Suprapubic skin (tissue), 4 donors: ENCODE measurements around the gene PNPLA1.

Source experiments
- POLR2A ChIP-seq, 2 donors: fragments of 450-650 bp; IDR thresholded peaks; one replicate each; pipeline ENCODE4 v1.6.1; 2017; ENCODE audit warnings: antibody characterized with exemption in 2 of 2, mild to moderate bottlenecking in 2 of 2, moderate library complexity in 2 of 2
- POLR2AphosphoS5 ChIP-seq, 3 donors: sonication (generic); formaldehyde crosslinking; IDR thresholded peaks; one replicate each; pipeline ENCODE4 v1.6.1; 2017; ENCODE audit warnings: antibody characterized with exemption in 3 of 3
- TF ChIP-seq, protein P1 (sequence below), 2 donors: fragments of 200-600 bp in 1 of 2; fragments of 450-650 bp in 1 of 2; sonication (generic) in 1 of 2; IDR thresholded peaks; one replicate each; pipeline ENCODE4 v1.5.1; 2016 to 2019; ENCODE audit warnings: antibody characterized with exemption in 2 of 2, mild to moderate bottlenecking in 1 of 2, moderate library complexity in 1 of 2

DNA sequence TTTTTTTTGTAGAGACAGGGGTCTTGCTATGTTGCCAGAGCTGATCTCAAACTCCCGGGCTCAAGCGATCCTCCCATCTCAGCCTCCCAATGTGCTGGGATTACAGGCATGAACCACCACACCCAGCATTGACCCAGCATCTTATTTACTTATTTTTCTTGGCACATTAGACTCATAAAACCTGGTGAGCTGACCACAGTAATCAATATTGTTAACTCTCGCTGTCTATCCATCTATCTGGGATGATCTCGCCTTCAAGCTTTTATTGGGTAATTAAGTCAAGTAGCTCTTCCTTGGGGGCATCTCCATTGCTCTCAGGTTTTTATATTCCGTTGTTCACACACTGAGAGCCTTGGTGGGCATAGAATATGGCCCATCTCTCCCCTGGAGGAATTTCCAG, 17.0 kb downstream of the PNPLA1 start:
- TF ChIP-seq, protein P1, sequence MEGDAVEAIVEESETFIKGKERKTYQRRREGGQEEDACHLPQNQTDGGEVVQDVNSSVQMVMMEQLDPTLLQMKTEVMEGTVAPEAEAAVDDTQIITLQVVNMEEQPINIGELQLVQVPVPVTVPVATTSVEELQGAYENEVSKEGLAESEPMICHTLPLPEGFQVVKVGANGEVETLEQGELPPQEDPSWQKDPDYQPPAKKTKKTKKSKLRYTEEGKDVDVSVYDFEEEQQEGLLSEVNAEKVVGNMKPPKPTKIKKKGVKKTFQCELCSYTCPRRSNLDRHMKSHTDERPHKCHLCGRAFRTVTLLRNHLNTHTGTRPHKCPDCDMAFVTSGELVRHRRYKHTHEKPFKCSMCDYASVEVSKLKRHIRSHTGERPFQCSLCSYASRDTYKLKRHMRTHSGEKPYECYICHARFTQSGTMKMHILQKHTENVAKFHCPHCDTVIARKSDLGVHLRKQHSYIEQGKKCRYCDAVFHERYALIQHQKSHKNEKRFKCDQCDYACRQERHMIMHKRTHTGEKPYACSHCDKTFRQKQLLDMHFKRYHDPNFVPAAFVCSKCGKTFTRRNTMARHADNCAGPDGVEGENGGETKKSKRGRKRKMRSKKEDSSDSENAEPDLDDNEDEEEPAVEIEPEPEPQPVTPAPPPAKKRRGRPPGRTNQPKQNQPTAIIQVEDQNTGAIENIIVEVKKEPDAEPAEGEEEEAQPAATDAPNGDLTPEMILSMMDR (IDR thresholded peaks at IDR 0.05), result no peak
- TF ChIP-seq POLR2AphosphoS5 (IDR thresholded peaks at IDR 0.05), result no peak
- TF ChIP-seq POLR2A (IDR thresholded peaks at IDR 0.05), result no peak
